Measurements from ENCODE around the gene VTI1A.

DNA sequence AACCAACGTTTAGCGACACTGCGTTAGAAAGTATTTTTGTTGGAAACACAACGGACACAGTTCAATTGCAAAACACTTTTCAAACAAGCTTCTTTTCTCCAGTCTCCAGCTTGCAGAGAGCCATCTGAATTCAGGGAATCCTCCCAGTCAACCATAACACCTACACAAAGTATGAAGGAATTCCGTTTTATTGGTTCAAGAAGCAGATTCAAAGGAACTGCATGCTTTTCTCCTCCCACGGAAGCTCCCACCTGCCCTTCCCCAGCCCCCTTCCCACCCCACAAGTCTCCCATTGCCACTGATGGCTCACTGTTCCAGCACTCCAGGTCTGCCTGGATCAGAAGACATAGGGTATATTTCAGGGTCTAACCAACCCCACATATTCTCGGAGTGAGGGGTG, 312.5 kb downstream of the VTI1A start:
- TF ChIP-seq, protein P1, sequence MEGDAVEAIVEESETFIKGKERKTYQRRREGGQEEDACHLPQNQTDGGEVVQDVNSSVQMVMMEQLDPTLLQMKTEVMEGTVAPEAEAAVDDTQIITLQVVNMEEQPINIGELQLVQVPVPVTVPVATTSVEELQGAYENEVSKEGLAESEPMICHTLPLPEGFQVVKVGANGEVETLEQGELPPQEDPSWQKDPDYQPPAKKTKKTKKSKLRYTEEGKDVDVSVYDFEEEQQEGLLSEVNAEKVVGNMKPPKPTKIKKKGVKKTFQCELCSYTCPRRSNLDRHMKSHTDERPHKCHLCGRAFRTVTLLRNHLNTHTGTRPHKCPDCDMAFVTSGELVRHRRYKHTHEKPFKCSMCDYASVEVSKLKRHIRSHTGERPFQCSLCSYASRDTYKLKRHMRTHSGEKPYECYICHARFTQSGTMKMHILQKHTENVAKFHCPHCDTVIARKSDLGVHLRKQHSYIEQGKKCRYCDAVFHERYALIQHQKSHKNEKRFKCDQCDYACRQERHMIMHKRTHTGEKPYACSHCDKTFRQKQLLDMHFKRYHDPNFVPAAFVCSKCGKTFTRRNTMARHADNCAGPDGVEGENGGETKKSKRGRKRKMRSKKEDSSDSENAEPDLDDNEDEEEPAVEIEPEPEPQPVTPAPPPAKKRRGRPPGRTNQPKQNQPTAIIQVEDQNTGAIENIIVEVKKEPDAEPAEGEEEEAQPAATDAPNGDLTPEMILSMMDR (IDR thresholded peaks at IDR 0.05), result no peak
- TF ChIP-seq POLR2A (IDR thresholded peaks at IDR 0.05), result no peak
- TF ChIP-seq POLR2AphosphoS5 (IDR thresholded peaks at IDR 0.05), result no peak
